Ovary (tissue), 3 donors: ENCODE measurements around the gene IFI27L2.

ENCODE experiments used
- CTCF ChIP-seq, 3 donors: fragments of 450-650 bp in 2 of 3; fragments of 200-600 bp in 1 of 3; IDR thresholded peaks; one replicate each; pipeline versions ENCODE4 v1.5.1 to v1.8.0; 2016 to 2022; ENCODE audit warnings: antibody characterized with exemption in 3 of 3, mild to moderate bottlenecking in 1 of 3
- EP300 ChIP-seq: sonication (generic); formaldehyde crosslinking; IDR thresholded peaks from one replicate; pipeline ENCODE4 v1.6.1; 2017; ENCODE audit warnings: antibody characterized with exemption
- POLR2A ChIP-seq: fragments of 450-650 bp; IDR thresholded peaks from one replicate; pipeline ENCODE4 v1.6.1; 2017; ENCODE audit warnings: antibody characterized with exemption, mild to moderate bottlenecking, moderate library complexity
- donor health status: DM: no; HTN: no; CAD: no.

- TF ChIP-seq CTCF (IDR thresholded peaks at IDR 0.05) (no peak), POLR2A (no peak), EP300 (no peak)
Measured at GRCh38 chr14:94093418-94093817, 36.0 kb downstream of the IFI27L2 start.
